A549 (cell line): ENCODE data around the gene ORMDL2. TPM values are rescaled to one million over a fixed set of nuclear protein-coding genes. Genes with fewer than 3 reads are reported as not detected.
A peak's percentile ranks its signal among the peaks of the same experiment; 100 is the strongest.

Experiments used
- ATAC-seq, 2 experiments: fragments of 200-7000 bp in 1 of 2; fragments of >200 bp in 1 of 2; cut with Nextera tagmentation in 1 of 2; cut with Tn5 transposase in 1 of 2; 3 replicates each; pipeline versions ENCODE4 v1.8.0 to v1.9.1; 2018 to 2020; ENCODE audit warnings: mild to moderate bottlenecking in 1 of 2, moderate library complexity in 1 of 2
- CTCF ChIA-PET: fragments of 300-600 bp; sonication (Branson Sonifier 250); formaldehyde crosslinking; extraction: SDS; loops from one replicate; lab custom pipeline; 2021; ENCODE audit warnings: antibody characterized with exemption, inconsistent platforms; lab: Yijun Ruan, JAX
- POLR2A ChIA-PET: fragments of 350-600 bp; formaldehyde crosslinking; extraction: SDS; loops from one replicate; lab custom pipeline; 2021; ENCODE audit warnings: antibody characterized with exemption, inconsistent platforms; lab: Yijun Ruan, JAX
- DNase-seq, 2 experiments: peaks; one replicate each; pipeline versions ENCODE4 v3.0.0 to v3.0.0-alpha.2; 2011 to 2016; ENCODE audit warnings: low read depth in 1 of 2, low spot score in 1 of 2
- FAIRE-seq: peaks from 2 replicates; lab custom pipeline; 2011; peaks lifted over from hg19 to GRCh38; lab: Jason Lieb, UNC
- H3K27ac ChIP-seq, 2 experiments: fragments of >200 bp; sonication (Bioruptor Twin); formaldehyde crosslinking; 3 replicates each; pipeline ENCODE4 v1.5.1; 2016 to 2017
- H3K4me1 ChIP-seq: fragments of >200 bp; sonication (Bioruptor Twin); formaldehyde crosslinking; 3 replicates; pipeline ENCODE4 v1.6.1; 2016
- H3K4me2 ChIP-seq: fragments of >200 bp; sonication (Bioruptor Twin); formaldehyde crosslinking; 3 replicates; pipeline ENCODE4 v1.6.1; 2016
- H3K4me3 ChIP-seq: fragments of >200 bp; sonication (Bioruptor Twin); formaldehyde crosslinking; 3 replicates; pipeline ENCODE4 v1.5.1; 2016
- H3K9me3 ChIP-seq: fragments of >200 bp; sonication (Bioruptor Twin); formaldehyde crosslinking; 3 replicates; pipeline ENCODE4 v1.6.1; 2016
- BCL3 ChIP-seq: fragments of >200 bp; sonication (Bioruptor Twin); formaldehyde crosslinking; IDR thresholded peaks from 3 replicates; pipeline ENCODE4 v1.6.1; 2016
- EHF ChIP-seq: fragments of 250-450 bp; sonication (Bioruptor Pico); IDR thresholded peaks from 2 replicates; pipeline ENCODE4 v1.5.0; 2020; ENCODE audit warnings: mild to moderate bottlenecking
- FOSB ChIP-seq: fragments of 250-450 bp; sonication (Bioruptor Pico); IDR thresholded peaks from 2 replicates; pipeline ENCODE4 v1.5.0; 2020; ENCODE audit warnings: mild to moderate bottlenecking, moderate library complexity
- KDM1A ChIP-seq: fragments of 200-600 bp; sonication (generic); IDR thresholded peaks from 2 replicates; pipeline ENCODE4 v1.6.1; 2016; ENCODE audit warnings: low read depth, mild to moderate bottlenecking
- KDM5A ChIP-seq: fragments of 200-600 bp; sonication (generic); IDR thresholded peaks from 2 replicates; pipeline ENCODE4 v1.6.1; 2016; ENCODE audit warnings: antibody characterized with exemption, mild to moderate bottlenecking
- PBX3 ChIP-seq: IDR thresholded peaks from 2 replicates; pipeline ENCODE4 v1.6.1; 2012
- PHF8 ChIP-seq: fragments of 200-600 bp; sonication (generic); IDR thresholded peaks from 2 replicates; pipeline ENCODE4 v1.6.1; 2016; ENCODE audit warnings: low read depth, mild to moderate bottlenecking, antibody characterized with exemption, moderate library complexity, borderline replicate concordance
- POLR2A ChIP-seq: IDR thresholded peaks from 2 replicates; pipeline ENCODE4 v1.6.1; 2012; ENCODE audit warnings: mild to moderate bottlenecking, low read length
- TP53 ChIP-seq: fragments of 250-450 bp; sonication (Bioruptor Pico); IDR thresholded peaks from 2 replicates; pipeline ENCODE4 v1.5.0; 2021; ENCODE audit warnings: mild to moderate bottlenecking, moderate library complexity
- ZC3H11A ChIP-seq: fragments of 450-650 bp; IDR thresholded peaks from 2 replicates; pipeline ENCODE4 v1.6.1; 2014; ENCODE audit warnings: antibody characterized with exemption, mild to moderate bottlenecking
- ZNF302 ChIP-seq: fragments of 250-450 bp; sonication (Bioruptor Pico); IDR thresholded peaks from 2 replicates; pipeline ENCODE4 v1.9.0; 2021; ENCODE audit warnings: inconsistent platforms, mild to moderate bottlenecking, moderate library complexity
- WGBS: methylation state at CpG from one replicate; pipeline ENCODE4 v1.1.6; 2017; ENCODE audit errors: missing lambda C conversion rate; 5-methylcytosine and 5-hydroxymethylcytosine counted together
- polyA plus RNA-seq, 4 experiments: library from polyadenylated mRNA; depleted of rRNA in 3 of 4; stranded (reverse); fragments of >200 nt; fragmentation: RNase III in 1 of 4; extraction: RNeasy Plus Mini Kit Qiagen cat#74134 plus additional on column Dnase treatment in 1 of 4; gene quantifications; 2 replicates in 3 of 4; 3 replicates in 1 of 4; pipeline ENCODE4 v1.2.3, GENCODE V29; 2011 to 2017

Gene ORMDL2
- polyA plus RNA-seq, 2 of the 4 experiments (the other 2 are of a cell fraction): 79.0 to 93.6 TPM

DNA sequence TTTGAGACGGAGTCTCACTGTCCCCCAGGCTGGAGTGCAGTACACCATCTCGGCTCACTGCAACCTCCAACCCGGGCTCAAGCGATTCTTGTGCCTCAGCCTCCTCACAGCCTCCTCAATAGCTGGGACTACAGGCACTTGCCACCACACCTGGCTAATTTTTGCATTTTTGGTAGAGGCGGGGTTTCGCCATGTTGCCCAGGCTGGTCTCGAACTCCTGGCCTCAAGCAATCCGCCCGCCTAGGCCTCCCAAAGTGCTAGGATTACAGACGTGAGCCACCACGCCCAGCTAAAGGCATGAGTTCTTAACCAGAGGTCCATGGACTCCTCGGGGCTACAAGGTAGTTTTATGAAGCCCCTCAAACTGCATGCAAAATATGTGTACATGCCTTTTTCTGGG, 2.4 kb upstream of the ORMDL2 start:
- ChIA-PET CTCF (interaction anchor here (1.2 to 3.0 kb wide), 2 partner anchors 76 to 118 kb away, joined by 3 to 21 read pairs; no protein-coding TSS in a partner anchor), POLR2A (interaction anchor here (3.7 kb wide), 1 partner anchor 14 kb away, joined by 84 read pairs; the partner anchor contains the start of gene DNAJC14)
- TF ChIP-seq KDM1A: no peak
- TF ChIP-seq POLR2A: no peak
- H3K4me3 ChIP-seq: no peak overlapping the region
- H3K4me1 ChIP-seq: peaks cover 18% of the 10 kb centered on the region
- peak overlapping the region; percentile 79 for H3K4me2 ChIP-seq
- no peak overlapping the region for H3K27ac ChIP-seq
- no peaks in the 10 kb centered on the region for H3K9me3 ChIP-seq
- no peak for FAIRE-seq
- ATAC-seq: no peak
- no peak for DNase-seq
- 97% methylated on average over 12 of the region's 12 CpGs for WGBS

- peak overlapping the region; percentile 90 for H3K4me3 ChIP-seq
- POLR2A ChIA-PET: interaction anchor here (0.7 to 3.7 kb wide), 12 partner anchors 7 to 287 kb away, joined by 3 to 84 read pairs (median 8); partner anchors contain the start of genes BLOC1S1, CD63, DNAJC14 and PA2G4
- H3K27ac ChIP-seq: peak overlapping the region; percentile 95 to 96
- H3K4me2 ChIP-seq: peak overlapping the region; percentile 79
- H3K9me3 ChIP-seq: no peaks in the 10 kb centered on the region
- ATAC-seq (peak; percentile 8 to 17; a peak in 3 of 6 replicates), DNase-seq (peak in 1 of 2 experiments; percentile 57), FAIRE-seq (no peak)
- H3K4me1 ChIP-seq: peaks cover 20% of the 10 kb centered on the region
- CTCF ChIA-PET: interaction anchor here (1.2 to 3.0 kb wide), 5 partner anchors 9 to 117 kb away, joined by 3 to 21 read pairs (median 14); no protein-coding TSS in a partner anchor
- 0 out of 2 replicates have a peak, but pooled peaks have one; percentile 45 for TF ChIP-seq TP53 (CRISPR knock-in tag)
- TF ChIP-seq PHF8: no peak
- under 1% methylated on average over 14 of the region's 14 CpGs for WGBS
These were observed 928 bp upstream of the ORMDL2 start for GRCh38 chr12:55816881-55817344.

DNA sequence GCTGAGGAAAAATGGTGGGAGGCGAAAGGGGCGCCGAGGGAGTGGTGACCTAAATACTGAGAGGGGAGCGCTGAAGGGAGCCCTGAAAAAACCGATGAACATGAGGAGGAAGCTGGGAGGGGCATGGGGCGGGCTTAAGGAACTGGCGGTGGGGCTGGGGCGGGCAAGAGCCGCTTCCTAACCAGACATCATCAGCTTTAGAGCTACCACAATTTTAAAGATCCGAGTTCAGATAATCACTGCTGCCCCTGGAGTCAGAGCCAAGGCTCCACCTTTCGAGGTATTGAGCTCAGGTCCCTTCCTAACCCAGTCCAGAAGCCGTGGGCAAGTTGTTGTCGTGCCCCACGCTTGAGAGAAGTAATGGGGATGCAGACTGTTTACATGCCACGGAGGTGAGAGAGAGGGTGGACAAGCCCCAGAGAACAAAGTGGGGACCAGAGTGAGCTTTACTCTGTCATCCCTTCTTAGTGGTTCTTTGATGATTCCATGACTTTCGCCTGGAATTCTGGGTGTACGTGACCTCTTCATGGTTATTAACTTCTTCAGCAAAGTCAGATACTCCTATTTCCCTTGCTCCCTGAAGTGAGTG, 393 bp downstream of the ORMDL2 start:
- ChIA-PET POLR2A (interaction anchor here (0.6 to 3.7 kb wide), 19 partner anchors 8 to 286 kb away, joined by 3 to 84 read pairs (median 4); partner anchors contain the start of genes BLOC1S1, CD63, DGKA and DNAJC14), CTCF (interaction anchor here (0.7 to 3.6 kb wide), 11 partner anchors 10 to 122 kb away, joined by 3 to 21 read pairs (median 6); no protein-coding TSS in a partner anchor)
- H3K27ac ChIP-seq: peak overlapping the region; percentile 87 to 90
- FAIRE-seq (no peak), ATAC-seq (peak; percentile 62 to 77), DNase-seq (no peak)
- TF ChIP-seq TP53 (CRISPR knock-in tag): no peak
- TF ChIP-seq BCL3: peak; percentile 16; the same call in 1 of the 3 replicates
- TF ChIP-seq PHF8: peak; percentile 34; the same call in 1 of the 2 replicates
- TF ChIP-seq FOSB (CRISPR knock-in tag): 0 out of 2 replicates have a peak, but pooled peaks have one; percentile 25
- H3K4me3 ChIP-seq: peak overlapping the region; percentile 77
- no peaks in the 10 kb centered on the region for H3K9me3 ChIP-seq
- 2% methylated on average over 16 of the region's 17 CpGs for WGBS
- H3K4me2 ChIP-seq: peak overlapping the region; percentile 82
- H3K4me1 ChIP-seq: peaks cover 31% of the 10 kb centered on the region

GRCh38 chr12:55818886-55819285, 1.0 kb downstream of the ORMDL2 start:
- H3K9me3 ChIP-seq: no peaks in the 10 kb centered on the region
- TF ChIP-seq ZNF302 (CRISPR knock-in tag) (no peak), PBX3 (no peak), EHF (no peak), KDM5A (no peak), ZC3H11A (no peak)
- H3K4me3 ChIP-seq: peak overlapping the region; percentile 77
- POLR2A ChIA-PET: interaction anchor here (1.1 to 3.7 kb wide), 3 partner anchors 11 to 285 kb away, joined by 4 to 84 read pairs (median 11); partner anchors contain the start of genes CD63, DNAJC14 and PA2G4
- DNase-seq (no peak), FAIRE-seq (no peak), ATAC-seq (no peak)
- H3K4me1 ChIP-seq: peaks cover 37% of the 10 kb centered on the region
- peak overlapping the region; percentile 87 to 90; a peak in 5 of 6 replicates for H3K27ac ChIP-seq
- CTCF ChIA-PET: interaction anchor here (1.8 to 3.6 kb wide), 5 partner anchors 11 to 121 kb away, joined by 6 to 14 read pairs (median 13); no protein-coding TSS in a partner anchor
- H3K4me2 ChIP-seq: peak overlapping the region; percentile 82
- WGBS: 67% methylated on average over 6 of the region's 6 CpGs
